Activated CD4-positive, alpha-beta T cell treated with anti-CD3 and anti-CD28 coated beads, Interleukin-2, amount 50 U/mL, for 1 hour (primary cell): ENCODE measurements around the gene TTC6.

Experiments used
- DNase-seq: peaks from one replicate; pipeline ENCODE4 v3.0.0-alpha.2; 2020

The TTC6 gene

DNA sequence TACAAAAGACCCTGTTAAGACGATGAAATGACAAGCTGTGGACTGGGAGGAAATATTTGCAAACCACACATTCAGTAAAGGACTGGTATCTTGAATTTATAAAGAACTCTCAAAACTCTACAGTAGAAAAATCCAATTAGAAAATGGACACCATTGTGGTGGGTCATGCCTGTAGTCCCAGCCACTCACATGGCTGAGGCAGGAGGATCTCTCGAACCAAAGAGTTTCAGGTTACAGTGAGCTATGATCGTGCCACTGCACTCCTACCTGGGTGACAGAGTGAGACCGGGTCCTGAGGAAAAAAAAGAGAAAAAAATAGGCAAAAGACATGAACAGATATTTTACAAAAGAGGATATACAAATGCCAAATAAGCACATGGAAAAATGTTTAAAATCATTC, 41.9 kb downstream of the TTC6 start:
- no peak for DNase-seq

DNA sequence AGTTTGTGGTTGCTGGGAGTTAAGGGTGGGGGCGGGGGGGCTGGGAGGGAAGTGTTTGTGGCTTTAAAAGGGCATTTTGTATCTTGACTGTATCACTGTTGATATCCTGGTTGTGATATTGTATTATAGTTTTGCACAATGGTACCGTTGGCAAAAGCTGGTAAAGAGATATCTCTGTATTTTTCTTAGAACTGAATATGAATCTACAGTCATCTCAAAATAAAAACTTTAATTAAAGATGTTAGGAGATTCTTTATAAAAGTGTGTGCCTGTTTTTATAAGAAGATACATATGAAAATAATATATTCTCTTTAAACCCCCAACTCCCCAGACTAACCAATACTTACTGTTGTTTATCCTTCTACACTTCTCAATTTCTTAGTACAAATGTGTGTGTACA, 43.2 kb downstream of the TTC6 start:
- DNase-seq: no peak

DNA sequence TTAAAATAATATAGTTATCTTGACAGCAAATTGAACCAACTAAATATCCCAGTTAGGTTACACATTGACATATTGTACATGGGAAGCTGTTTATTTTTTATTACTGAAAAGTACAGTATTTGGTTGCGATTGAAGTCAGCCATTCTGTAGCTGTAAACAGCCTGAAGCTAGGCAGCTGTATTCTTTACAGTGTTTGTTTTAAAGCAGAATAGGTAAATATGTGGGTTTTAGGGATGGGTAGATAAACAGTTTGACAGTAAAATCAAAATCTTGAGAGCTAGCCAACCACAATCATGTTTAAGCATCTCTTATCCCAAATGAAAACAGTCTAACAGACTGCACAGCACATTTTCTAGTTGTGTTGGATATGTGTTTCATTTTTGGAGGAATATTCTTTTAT, 45.7 kb downstream of the TTC6 start:
- DNase-seq: no peak

DNA sequence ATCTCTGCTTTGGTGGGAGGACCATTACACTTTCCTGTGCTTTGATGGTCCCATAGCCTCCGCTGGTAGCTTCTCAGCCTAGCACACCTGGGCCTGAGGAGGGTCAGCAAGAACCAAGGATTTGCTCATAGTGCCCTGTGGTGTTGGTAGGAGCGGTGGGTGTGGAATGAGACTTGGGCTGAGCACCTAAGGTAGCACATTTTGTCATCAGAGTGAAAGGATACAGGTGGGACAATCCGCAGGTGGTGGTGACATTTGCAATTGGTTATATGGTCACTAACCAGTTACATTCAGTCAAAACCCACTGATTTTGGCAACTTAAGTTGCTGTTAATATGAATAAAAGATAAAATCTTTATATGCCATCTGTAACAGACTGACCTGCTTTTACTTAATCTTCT, 46.7 kb downstream of the TTC6 start:
- no peak for DNase-seq

DNA sequence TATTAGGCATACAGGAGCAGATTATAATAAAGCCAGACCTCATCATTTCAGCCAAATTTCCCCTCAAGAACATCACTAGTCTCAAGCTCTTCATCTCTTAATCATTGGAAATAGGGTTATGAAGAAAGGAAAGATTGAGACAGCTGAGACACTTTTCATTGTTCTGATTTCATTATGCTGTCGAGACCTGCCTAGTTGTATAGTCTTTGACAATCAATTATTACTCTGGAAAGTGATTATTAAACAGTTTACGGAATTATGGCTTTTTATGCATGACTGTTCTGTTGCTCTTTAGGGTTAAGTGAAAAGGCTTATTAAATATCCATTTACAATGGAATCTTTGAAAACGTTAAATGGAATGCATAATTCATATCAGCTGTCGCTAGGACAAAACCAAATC, 48.3 kb downstream of the TTC6 start:
- DNase-seq: no peak
